ENCODE measurements around the gene TOM1L2.

TOM1L2 gene

DNA sequence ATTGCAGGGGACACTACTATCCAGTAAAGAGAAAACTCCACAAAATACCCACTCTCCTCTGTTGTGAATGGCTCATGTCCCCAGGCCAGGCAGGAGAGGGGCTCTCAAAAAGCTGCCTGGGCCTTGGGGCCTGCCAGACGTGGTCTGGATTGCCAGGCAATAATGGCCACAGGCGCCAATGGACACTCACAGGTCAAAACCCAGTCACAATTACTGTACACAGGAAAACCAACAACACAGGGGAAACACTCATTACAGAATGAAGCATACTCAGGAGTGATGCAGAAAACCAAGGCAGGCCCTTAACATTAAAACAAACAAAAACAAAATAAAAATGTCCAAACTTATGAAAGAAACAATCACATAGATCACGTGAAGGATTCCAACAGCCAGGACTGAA lies 100.3 kb downstream of the TOM1L2 start:
- DNase-seq: no peak

DNA sequence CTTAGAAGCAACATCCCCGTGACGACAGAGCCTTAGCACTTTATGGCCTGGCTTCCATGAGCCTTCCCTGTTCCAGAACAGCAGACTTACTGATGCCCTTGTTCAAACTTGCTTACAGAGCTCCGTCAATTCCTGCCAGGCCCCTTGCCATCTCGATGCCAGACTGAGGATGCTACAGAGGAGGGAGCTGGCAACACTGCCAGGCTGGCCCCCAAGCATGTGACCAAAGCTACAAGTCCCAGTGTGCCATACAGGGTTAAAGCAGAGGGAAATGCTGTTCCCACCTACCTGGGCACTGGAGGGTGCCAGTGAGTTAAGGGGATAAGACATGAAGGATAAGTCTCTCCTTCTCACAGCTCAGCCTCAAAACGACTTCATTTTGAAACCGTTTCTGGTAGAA lies 102.0 kb downstream of the TOM1L2 start:
- DNase-seq: no peak

DNA sequence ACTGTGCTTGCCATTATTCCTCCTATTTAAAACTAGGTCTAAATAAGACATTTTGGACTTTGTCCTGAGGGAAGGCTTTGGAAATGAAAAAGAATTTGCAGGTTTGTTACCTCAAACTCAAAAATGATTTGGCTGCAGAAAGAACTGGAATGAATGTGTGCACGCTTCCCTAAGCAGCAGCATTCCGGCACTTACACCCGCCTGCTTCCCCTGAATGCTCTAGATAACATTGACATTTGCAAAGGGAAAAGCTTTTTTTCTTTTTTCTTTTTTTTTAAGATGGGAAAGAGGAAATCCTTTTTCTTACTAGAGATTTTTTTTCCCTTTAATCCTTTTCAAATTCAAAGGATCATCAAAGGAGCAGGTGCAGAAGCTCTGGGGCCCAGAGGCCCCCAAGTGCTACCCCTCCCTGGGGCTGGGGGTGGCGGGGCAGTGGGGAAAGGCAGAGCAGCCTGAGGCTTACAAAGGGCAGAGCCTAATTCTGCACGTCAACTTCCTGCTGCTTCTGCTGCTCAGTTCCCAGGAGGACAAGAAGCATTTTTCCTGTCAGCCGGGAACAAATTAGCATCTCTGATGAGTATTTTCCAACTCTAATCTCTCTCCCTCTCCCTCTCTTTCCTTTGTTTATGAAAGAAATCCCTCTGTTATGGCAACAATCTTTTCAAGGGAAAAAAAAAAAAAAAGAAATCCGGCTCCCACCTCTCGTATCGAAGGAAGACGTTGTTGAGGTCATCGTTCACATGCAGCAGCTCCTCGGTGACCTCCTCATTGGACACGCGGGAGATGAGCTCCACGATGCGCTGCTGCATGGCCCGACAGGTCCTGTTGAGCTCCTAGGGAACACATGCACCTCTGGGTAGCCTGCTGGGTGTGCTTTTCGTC lies 103.3 kb downstream of the TOM1L2 start:
- DNase-seq: no peak

DNA sequence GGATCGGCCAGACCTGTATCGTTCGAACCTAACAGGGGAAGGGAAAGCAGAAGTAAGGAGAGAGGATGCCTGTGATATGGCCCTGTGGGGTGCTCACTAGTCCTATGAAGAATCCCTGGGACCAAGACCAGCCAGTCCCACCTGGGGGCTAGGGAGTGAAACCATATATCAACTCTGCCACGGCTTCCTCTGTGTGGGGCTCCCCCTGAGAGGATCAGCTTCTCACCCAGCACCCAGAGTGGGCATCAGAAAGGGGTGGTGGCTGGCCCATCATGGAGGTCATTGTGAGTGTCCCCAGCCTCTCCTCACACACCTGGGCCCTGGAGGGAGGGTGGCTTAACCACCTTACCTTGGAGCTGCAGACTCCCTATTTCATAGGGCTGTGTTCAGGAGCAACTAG lies 105.3 kb downstream of the TOM1L2 start:
- DNase-seq: no peak

DNA sequence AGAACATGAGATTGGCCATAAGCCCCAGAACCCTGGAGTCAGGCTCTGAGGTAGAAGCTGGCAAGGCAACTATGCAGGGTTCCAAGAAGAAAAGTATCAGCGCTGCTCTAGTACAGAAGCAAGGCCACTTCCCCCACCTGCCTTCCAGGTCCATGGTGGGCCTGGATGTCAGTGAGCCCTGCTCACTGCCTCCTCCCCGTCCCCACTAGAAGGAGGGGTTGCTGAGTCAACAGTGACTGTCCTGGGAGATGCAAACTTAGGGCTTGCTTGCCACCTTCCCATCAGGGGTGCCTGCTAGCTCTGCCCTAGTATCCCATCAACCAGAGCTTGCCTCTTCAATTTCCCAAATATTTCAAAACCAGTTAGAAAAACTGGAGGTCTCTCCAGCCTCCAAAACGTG lies 105.8 kb downstream of the TOM1L2 start:
- no peak for DNase-seq

DNA sequence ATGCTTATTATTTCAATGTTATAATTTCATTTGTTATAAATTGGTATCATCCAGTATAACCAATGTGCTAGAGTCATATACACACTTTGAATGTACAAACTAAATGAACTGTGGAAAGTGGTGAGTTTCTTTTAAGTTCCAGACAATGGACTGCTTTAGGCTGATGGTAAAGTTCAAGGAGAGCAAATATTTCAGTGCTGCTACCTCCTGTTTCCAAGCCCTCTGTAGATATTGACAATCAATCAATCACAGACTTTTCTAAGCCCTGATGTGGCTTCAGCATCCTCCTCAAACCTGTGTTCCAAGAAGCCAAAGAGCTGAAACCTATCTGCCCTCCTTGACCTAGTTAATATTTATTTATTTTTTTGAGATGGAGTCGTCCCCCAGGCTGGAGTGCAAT lies 107.2 kb downstream of the TOM1L2 start:
- DNase-seq: no peak

DNA sequence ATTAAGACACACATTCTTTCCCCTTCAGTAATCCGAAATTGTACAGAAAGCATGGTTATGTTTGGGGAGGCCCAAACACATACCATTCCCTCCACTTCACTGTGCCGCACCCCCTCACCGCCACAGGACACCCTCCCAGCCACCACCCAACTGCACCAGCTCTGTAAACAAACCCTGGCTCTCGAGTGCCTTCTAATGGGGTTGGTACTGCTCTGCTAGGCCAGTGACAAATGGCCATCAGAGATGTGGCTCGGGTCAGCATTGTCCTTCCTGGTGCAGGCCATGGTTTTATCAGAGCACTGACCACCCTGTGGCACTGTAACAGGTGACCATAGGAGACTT lies 111.5 kb downstream of the TOM1L2 start:
- no peak for DNase-seq

DNA sequence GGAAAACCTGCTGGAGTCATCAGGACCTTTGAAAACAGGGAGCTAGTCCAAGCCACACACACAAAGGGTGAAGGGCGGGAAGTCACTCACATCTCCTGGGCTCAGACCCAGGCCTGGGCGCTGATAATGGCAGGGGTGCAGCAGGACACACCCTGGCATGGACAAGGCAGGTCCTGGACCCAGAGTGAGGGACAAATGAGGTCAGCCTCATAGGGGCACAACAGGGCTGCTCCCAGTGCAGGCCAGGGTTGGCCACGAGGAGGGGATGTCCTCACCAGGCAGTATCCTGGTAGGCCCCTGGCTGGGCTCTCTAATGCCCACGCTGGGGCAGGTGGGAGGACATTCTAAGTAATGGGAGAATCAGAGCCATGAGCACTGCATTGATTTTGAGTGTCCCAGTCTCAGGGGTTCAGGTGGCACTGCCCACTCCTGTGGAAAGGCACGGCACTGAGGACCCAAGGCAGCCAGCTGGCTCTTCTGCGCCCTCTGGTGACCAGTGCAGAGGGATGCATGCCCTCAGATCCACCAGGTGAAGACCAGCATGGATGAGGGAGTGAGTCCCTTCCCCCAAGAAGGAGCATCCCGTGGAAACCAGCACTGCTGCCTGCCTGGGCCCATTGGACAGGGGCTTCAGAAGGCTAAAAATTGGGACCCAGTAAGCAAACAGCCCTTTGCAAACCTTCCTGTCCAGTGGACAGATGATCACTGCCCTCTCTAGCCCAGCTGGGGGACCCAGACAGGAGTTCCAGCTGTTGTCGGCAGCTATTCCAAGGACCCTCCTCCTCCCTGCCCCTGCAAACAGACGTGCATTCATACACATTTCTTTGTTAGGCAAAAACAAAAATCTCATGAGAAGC lies 112.1 kb downstream of the TOM1L2 start:
- DNase-seq: peak; percentile 70

DNA sequence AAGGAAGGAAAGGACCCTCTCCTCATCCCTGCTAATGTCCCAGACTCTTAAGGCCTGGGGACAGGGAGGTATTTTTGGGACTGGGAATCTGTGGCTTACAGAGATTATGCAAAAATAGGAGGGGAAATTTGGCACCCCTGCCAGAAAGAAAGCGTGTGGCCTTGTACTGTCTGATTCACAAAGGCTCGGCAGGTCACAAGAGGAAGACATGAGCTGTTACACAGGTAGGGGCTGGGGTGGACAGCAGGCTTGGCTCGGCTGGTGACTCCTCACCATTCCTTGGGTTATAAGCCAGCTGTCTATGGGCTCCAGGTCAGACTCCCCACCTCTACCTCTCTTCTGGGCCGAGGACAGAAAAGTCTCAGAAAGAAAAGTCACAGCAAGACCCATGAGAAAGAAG lies 114.7 kb downstream of the TOM1L2 start:
- DNase-seq: no peak

DNA sequence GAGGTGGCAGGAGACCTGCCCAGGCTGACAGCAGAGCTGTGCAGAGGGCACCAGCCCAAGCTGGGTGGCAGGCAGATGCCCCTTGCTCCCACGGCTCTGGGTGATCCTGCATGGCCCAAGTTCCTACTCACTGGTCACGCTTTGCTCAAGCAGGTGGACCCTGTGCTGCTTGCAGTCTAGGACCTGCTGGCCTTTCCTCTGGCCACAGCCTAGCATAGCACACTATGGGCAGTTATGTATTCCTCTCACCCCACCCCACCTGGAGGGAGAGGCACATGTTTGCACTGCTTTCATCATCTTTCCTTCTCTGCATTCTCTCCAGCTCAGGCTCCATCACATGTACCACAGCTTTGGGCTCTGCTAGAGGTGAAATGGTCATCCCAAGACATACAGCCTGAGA lies 115.8 kb downstream of the TOM1L2 start:
- no peak for DNase-seq

DNA sequence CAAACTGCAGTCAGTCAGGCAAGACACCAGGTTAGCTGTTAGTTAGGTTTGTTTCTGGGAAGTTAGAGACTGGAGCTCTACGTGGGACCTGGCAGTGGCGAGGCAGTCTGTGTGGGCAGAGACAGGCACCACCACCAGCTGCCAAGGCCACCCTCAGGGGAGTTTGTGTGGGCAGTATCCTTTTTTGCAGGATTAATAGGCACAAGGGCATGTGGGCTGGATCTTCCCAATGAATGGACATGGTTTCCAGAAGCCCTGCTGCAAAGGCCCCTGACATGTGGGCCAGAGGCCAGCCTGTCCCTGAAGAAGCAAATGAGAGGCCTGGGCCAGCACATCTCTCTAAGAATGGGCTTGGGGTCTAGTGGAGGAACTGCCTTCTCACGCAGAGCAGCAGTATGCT lies 116.2 kb downstream of the TOM1L2 start:
- DNase-seq: no peak

DNA sequence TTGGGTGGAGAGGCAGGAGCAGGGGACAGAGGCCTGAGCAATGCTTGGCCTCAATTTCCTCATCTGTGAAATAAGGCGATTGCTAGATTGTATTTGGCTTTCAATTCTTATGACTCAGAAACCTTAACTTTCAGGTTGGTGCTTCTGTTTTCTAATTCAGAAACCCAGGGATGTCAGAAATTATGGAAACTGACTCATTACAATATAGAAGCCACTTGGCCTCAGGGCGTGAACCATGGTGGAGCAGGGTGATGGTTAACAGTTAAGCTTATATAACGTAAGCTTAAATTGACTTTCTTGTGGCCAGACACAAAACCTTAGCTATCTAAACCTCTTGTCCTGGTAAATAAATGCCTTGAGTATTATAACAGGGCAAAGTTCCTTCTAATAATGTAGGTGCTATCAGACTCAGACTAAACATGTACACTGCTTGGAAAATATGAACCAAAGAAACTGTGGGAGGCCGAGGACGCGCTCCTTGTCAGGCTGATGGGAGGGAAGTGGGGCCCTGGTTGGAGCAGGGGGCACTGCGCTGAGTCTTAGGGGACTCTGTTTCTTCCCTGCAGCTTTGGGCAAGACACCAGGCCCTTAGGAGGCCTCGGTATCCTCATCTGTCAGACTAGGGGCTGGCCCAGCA lies 118.3 kb downstream of the TOM1L2 start:
- no peak for DNase-seq

DNA sequence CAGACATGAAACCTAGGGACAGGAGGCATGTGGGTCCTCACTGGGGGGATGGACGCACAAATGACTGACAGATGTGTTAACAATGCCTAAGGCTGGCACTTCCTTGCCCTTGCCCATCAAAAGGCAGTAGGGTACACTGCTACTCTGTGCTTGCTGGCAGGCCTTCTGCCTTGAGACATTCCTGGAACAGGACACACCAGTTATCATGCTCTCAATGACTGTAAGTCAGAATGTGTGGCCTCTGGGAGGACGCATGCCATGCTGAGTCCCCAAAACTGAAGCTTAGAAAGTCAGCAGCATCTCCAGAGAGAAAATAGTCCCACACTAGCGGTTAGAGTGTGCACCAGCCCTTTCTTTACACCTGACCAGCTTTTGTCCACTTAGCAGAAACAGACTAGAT lies 119.3 kb downstream of the TOM1L2 start:
- no peak for DNase-seq

DNA sequence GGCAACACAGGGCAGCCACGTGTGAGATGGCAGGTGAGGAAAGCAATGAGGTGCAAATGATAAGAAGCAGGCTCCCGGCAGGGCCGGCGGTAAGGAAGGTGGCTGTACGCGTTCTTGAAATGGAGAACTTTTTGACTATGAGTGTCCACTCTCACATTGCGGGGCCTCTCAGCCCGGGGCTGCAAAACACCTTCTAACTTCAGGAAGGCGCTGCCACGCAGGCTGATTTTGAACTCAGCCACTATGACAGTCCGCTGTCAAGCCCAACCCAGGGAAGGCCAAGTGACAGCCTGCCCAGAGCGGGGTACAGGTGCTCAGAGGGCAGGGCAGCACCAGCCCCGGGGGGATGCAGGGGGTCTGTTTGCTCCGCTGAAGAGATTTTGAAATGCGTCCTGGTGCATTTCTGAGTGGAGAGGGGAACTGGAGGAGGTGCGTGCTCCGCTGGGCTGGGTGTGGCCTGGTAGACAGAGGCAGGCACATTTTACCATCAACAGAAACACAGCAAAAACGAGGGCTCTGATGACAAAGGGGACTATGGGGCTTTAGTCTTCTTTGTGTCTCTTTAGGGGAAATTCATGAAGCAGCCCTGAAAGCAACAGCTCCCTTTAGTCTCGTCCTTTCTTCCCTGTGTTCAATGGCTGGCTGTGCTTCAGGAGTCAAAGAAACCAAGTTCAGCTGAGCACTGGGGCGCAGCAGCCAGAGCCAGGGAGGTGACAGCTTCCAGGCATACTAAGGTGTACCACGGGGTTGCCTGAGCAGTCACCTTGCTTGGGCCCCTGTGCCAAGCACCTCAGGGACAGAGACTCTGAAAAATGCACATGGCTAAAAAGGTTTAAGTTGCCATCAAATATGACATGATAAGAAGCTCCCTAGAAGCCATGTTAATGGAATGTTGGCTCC lies 120.8 kb downstream of the TOM1L2 start:
- DNase-seq: no peak

DNA sequence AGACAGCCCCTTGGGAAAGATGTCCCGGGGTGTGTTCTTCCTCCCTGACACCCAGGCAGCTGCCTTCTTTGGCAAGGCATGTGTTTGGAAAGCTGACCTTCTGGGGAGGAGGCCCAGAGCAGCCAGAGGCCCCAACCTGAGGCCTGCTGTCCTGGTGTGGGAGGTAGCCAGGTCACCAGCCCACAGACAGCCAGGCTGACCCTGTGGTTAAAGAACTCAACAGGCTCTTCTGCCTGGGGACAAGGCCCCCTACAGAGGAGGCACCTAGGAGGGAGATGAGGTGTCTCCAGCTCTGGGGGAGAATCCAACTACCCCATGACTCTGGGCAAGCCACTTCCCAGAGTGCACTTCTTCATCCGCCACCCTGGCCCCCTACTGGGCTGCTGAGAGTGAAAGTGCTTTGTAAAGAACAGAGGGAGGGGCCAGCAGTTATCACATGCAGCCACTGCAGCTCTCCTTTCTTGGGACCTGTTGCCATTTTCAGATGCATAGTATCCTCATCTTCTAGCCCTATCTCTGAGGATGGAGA lies 122.3 kb downstream of the TOM1L2 start:
- peak; percentile 49 for DNase-seq

DNA sequence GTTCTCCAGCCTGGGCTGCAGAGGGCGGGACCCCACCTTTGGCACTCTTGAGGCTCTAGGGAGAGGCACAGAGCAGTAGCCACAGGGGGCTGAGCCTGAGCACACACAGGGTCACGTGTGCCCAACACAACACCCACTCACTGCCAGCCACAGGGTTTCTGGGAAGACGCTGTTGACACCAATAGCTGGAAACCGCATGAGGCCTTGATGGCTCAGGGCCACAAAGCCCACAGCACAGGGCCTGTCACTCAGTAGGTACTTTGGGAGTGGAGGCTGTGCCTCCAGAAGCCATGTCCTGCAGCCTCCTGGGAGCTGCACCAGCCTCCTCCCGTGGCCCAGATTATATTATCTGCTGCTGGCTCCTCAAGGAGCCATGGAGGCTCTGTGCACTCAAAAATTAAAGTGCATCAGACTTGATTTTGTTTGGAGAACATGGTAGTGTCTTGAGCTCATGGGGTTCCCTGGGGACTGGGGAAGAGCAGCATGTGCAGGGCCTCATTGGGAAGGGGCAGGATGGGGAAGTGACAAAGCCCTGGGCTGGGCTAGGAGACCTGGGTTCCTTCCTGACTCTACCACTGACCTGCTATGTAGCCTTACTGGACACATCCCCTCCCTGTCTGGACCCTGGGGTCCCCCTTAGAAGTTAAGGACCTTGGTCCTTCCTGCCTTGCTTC lies 122.9 kb downstream of the TOM1L2 start:
- peak; percentile 66 for DNase-seq

DNA sequence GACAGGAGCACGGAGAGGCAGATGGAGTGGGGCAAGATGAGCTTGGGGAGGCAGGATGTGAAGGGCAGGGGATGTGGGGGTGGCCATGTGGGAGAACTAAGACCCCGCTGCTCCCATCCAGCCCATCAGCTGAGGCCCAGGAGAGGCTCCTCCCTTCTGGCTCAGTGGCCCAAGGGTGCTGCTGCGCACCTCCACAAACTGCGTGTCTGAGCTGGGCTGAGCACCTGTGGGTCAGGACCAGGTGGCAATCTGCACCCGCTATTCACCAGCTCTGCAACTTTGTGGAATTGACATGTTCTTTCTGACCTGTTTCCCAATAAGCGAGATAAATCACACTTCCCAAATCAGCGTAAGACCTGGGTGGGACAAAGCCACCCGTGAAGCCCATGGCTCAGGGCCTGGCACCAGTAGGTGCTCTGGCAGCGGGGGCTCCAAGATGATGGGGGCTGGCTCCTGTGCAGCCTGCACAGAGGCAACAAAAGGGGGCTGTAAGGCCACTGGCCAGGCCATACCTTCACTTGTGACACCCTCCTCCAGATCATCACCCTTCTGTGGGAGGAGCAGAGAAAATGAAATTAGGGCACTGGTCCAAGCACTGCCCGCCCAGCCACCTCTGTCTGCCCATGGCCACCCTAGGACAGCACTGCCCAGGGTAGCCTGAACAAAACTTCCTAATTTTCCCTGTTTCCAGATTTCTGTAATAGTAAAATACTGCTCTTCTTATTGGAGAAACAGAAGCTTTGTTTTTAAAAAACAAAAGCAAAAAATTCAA lies 123.7 kb downstream of the TOM1L2 start:
- no peak for DNase-seq

DNA sequence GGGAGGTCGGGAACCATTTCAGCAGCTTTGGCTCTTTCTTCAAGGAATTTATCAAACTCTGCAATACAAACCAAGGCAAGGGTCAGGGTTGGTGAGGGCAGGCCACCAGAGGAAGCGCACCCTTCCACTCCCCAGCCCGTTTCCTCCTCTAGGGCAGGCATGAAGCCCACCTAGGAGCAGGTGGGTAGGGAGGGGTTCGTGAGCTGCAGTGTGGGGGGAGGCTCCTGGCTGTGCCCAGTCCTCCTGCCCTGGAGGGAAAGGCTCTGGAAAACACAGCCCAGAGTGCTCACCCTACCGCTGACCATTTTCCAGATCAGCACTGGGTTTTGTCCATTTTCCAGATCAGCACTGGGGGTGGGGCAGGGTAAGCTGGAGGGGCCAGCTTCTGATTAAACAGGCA lies 124.5 kb downstream of the TOM1L2 start:
- no peak for DNase-seq

DNA sequence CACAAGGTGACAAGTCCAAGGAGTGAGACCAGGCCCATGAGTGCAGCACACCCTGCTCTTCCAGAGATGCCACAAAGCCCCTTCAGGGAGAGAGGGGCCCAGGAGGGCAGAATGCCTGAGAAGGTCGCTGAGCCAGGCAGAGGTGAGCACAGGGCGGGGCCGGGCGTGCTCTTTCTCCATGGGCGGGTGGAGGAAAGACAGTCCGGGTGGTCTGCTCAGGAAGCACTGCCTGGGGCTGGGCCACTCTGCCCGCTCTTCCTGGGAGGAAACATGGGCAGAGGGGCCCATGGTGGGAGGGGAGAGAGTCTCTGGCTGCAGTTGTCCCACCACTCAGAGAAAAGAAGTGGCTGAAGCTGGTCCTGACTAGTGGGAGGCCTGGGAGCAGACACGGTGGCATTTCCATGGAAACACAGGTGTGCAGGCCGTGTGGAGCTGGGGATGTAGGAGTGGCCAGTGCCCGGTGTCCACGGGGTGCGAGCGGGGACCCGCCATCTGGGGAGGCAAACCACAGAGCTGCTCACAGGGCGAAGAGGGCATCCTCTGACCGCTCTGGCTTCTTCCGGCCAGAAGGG lies 125.0 kb downstream of the TOM1L2 start:
- no peak for DNase-seq

DNA sequence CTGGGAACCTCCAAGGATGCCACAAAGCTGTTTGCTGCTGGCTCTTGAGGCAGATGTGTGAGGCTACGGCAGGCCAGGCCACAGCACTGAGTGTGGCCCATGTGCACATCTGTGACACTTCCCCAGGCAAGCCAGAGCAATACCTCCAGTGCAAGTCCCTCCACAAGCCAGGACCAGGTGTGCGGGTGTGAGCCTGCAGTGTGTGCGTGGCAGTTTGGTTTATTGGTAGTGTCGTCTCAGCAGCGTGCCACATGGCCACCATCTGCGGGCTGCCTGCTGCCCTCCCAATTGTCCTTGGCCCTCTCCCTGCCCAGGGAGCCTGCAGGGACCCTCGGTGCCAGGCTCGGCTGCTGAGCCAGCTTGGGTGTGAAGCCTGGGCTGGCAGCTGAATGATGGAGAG lies 125.6 kb downstream of the TOM1L2 start:
- DNase-seq: no peak

DNA sequence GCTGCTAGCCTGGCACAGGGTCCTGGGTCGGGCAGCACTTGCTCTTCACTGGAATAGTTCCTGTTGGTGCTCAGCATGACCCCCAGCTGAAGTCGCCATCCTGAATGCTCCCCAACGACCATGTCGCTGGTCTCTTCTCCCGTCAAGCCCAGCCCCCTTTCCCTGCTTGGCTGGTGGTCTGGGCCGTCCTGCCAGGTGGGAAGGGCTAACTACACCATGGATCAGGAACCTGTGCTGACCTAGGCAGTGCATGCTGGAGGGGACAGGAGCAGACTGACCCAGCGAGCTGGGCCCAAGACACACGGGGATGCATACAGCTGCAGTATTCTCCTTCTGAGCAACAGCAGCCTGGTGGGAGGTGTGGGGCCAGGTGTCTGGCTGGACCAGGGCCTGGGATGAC lies 126.2 kb downstream of the TOM1L2 start:
- DNase-seq: no peak

All from effector CD4-positive, alpha-beta T cell (primary cell).